Activated naive CD8-positive, alpha-beta T cell treated with anti-CD3 and anti-CD28 coated beads, Interleukin-2, amount 10 ng/mL, durations not matched to agents 7 days and 5 days (primary cell): ENCODE data around the gene PVALB. TPM values are rescaled to one million over a fixed set of nuclear protein-coding genes. Genes with fewer than 3 reads are reported as not detected.
"Not testable (repeated sequence)": the region's sequence is repeated elsewhere in the genome, so short reads cannot be mapped to it uniquely, and the experiment has no call there.

Experiments
- ATAC-seq: fragments of 150-1000 bp; cut with Tn5 transposase; one replicate; pipeline ENCODE4 v1.10.0; 2021; ENCODE audit warnings: low read depth, moderate library complexity
- POLR2A ChIA-PET: fragments of 350-600 bp; sonication (Branson Sonifier 250); formaldehyde crosslinking; loops from one replicate; lab custom pipeline; 2021; ENCODE audit warnings: antibody characterized with exemption; lab: Charles Lee
- DNase-seq: peaks from one replicate; pipeline ENCODE4 v3.0.0; 2021
- H3K27ac Mint-ChIP-seq: one replicate; pipeline ENCODE4 v1.8.0; 2022; ENCODE audit warnings: mild to moderate bottlenecking, mixed read lengths
- H3K27me3 Mint-ChIP-seq: one replicate; pipeline ENCODE4 v1.8.0; 2022; ENCODE audit warnings: mild to moderate bottlenecking, moderate library complexity, mixed read lengths
- H3K36me3 Mint-ChIP-seq: one replicate; pipeline ENCODE4 v1.8.0; 2021; ENCODE audit warnings: mild to moderate bottlenecking, mixed read lengths
- H3K4me1 Mint-ChIP-seq: one replicate; pipeline ENCODE4 v1.8.0; 2021; ENCODE audit warnings: mixed read lengths
- H3K4me3 Mint-ChIP-seq: one replicate; pipeline ENCODE4 v1.8.0; 2022; ENCODE audit warnings: mild to moderate bottlenecking, moderate library complexity, mixed read lengths
- H3K9me3 Mint-ChIP-seq: one replicate; pipeline ENCODE4 v1.8.0; 2021; ENCODE audit warnings: mixed read lengths
- total RNA-seq, 2 experiments: library from RNA; stranded (reverse); gene quantifications; one replicate each; pipeline ENCODE4 v1.2.3, GENCODE V29; 2021

PVALB gene
- total RNA-seq, 2 experiments from 2014 or later: not detected

- ATAC-seq: no peak
- Mint-ChIP-seq H3K4me1 (no peaks in the 10 kb centered on the region), H3K27ac (no peak overlapping the region)
Observed at GRCh38 chr22:36761553-36762240, 55.1 kb downstream of the PVALB start.

GRCh38 chr22:36760786-36761185 is 56.0 kb downstream of the PVALB start:
- Mint-ChIP-seq H3K27me3 (no peaks in the 10 kb centered on the region), H3K4me3 (no peak overlapping the region), H3K4me1 (no peaks in the 10 kb centered on the region), H3K36me3 (no peaks in the 10 kb centered on the region), H3K27ac (no peak overlapping the region), H3K9me3 (no peaks in the 10 kb centered on the region)
- ATAC-seq (no peak), DNase-seq (no peak)
- POLR2A ChIA-PET: interaction anchor here (2.7 kb wide), 1 partner anchor 15 kb away, joined by 10 read pairs; the partner anchor contains the start of gene IFT27

More at GRCh38 chr22:36761553-36762240, 55.1 kb downstream of the PVALB start:
- no peak for DNase-seq
- Mint-ChIP-seq H3K27me3 (no peaks in the 10 kb centered on the region), H3K4me3 (no peak overlapping the region), H3K36me3 (no peaks in the 10 kb centered on the region), H3K9me3 (no peaks in the 10 kb centered on the region)
- POLR2A ChIA-PET: interaction anchor here (2.7 kb wide), 1 partner anchor 14 kb away, joined by 10 read pairs; the partner anchor contains the start of gene IFT27

GRCh38 chr22:36759481-36760159 is 57.2 kb downstream of the PVALB start:
- ATAC-seq (no peak), DNase-seq (no peak)
- Mint-ChIP-seq H3K36me3 (no peaks in the 10 kb centered on the region), H3K9me3 (no peaks in the 10 kb centered on the region), H3K27ac (no peak overlapping the region), H3K4me1 (no peaks in the 10 kb centered on the region), H3K4me3 (no peak overlapping the region), H3K27me3 (peaks cover 4% of the 10 kb centered on the region)
- POLR2A ChIA-PET: interaction anchor here (2.7 kb wide), 1 partner anchor 16 kb away, joined by 10 read pairs; the partner anchor contains the start of gene IFT27

- Mint-ChIP-seq H3K4me1 (no peaks in the 10 kb centered on the region), H3K27ac (no peak overlapping the region), H3K27me3 (peaks cover 4% of the 10 kb centered on the region), H3K36me3 (no peaks in the 10 kb centered on the region), H3K9me3 (no peaks in the 10 kb centered on the region), H3K4me3 (no peak overlapping the region)
- no peak for ATAC-seq
- DNase-seq: no peak
- POLR2A ChIA-PET: interaction anchor here (0.6 to 1.4 kb wide), 2 partner anchors 16 to 17 kb away, joined by 3 to 6 read pairs; partner anchors contain the start of gene IFT27
Observed at GRCh38 chr22:36758792-36759271, 58.0 kb downstream of the PVALB start.

- Mint-ChIP-seq H3K4me3 (no peak overlapping the region), H3K4me1 (no peaks in the 10 kb centered on the region), H3K36me3 (no peaks in the 10 kb centered on the region), H3K9me3 (no peaks in the 10 kb centered on the region), H3K27ac (no peak overlapping the region), H3K27me3 (peaks cover 5% of the 10 kb centered on the region)
- ATAC-seq (peak; percentile 91), DNase-seq (peak; percentile 81)
- POLR2A ChIA-PET: interaction anchor here (1.1 to 1.5 kb wide), 3 partner anchors 13 to 18 kb away, joined by 3 to 6 read pairs (median 3); partner anchors contain the start of gene IFT27
Observed at GRCh38 chr22:36757668-36758211, 59.1 kb downstream of the PVALB start.

GRCh38 chr22:36756746-36757655 is 59.8 kb downstream of the PVALB start:
- ATAC-seq: no peak
- POLR2A ChIA-PET: interaction anchor here (1.1 to 1.5 kb wide), 2 partner anchors 12 to 18 kb away, joined by 3 read pairs; no protein-coding TSS in a partner anchor
- H3K27ac Mint-ChIP-seq: no peak overlapping the region
- no peaks in the 10 kb centered on the region for H3K4me1 Mint-ChIP-seq
- no peak overlapping the region for H3K4me3 Mint-ChIP-seq
- H3K36me3 Mint-ChIP-seq: no peaks in the 10 kb centered on the region
- peaks cover 12% of the 10 kb centered on the region for H3K27me3 Mint-ChIP-seq
- no peak for DNase-seq
- H3K9me3 Mint-ChIP-seq: no peaks in the 10 kb centered on the region

- Mint-ChIP-seq H3K36me3 (no peaks in the 10 kb centered on the region), H3K4me1 (no peaks in the 10 kb centered on the region), H3K27ac (no peak overlapping the region), H3K27me3 (peaks cover 13% of the 10 kb centered on the region), H3K4me3 (no peak overlapping the region), H3K9me3 (no peaks in the 10 kb centered on the region)
- DNase-seq (no peak), ATAC-seq (no peak)
- POLR2A ChIA-PET: interaction anchor here (1.5 kb wide), 1 partner anchor 11 kb away, joined by 3 read pairs; no protein-coding TSS in a partner anchor
Observed at GRCh38 chr22:36756031-36756430, 60.8 kb downstream of the PVALB start.

- no peak overlapping the region for H3K27ac Mint-ChIP-seq
- H3K4me1 Mint-ChIP-seq: no peaks in the 10 kb centered on the region
- POLR2A ChIA-PET: no interaction called here
- H3K9me3 Mint-ChIP-seq: no peaks in the 10 kb centered on the region
- no peaks in the 10 kb centered on the region for H3K36me3 Mint-ChIP-seq
- no peak overlapping the region for H3K4me3 Mint-ChIP-seq
- H3K27me3 Mint-ChIP-seq: peaks cover 13% of the 10 kb centered on the region
- ATAC-seq: no peak
- DNase-seq: no peak
Observed at GRCh38 chr22:36755316-36755715, 61.5 kb downstream of the PVALB start.

GRCh38 chr22:36754881-36755280 is 62.0 kb downstream of the PVALB start:
- H3K9me3 Mint-ChIP-seq, POLR2A ChIA-PET, ATAC-seq, H3K27ac Mint-ChIP-seq, H3K4me3 Mint-ChIP-seq, DNase-seq, H3K36me3 Mint-ChIP-seq, H3K4me1 Mint-ChIP-seq: not testable (repeated sequence)
- peaks cover 16% of the 10 kb centered on the region for H3K27me3 Mint-ChIP-seq

GRCh38 chr22:36753916-36754315 is 62.9 kb downstream of the PVALB start:
- Mint-ChIP-seq H3K36me3 (no peaks in the 10 kb centered on the region), H3K9me3 (no peaks in the 10 kb centered on the region), H3K27ac (no peak overlapping the region), H3K27me3 (peaks cover 16% of the 10 kb centered on the region), H3K4me3 (no peak overlapping the region), H3K4me1 (no peaks in the 10 kb centered on the region)
- no peak for ATAC-seq
- POLR2A ChIA-PET: no interaction called here
- no peak for DNase-seq

GRCh38 chr22:36753120-36753802 is 63.6 kb downstream of the PVALB start:
- POLR2A ChIA-PET: no interaction called here
- no peak for ATAC-seq
- Mint-ChIP-seq H3K9me3 (no peaks in the 10 kb centered on the region), H3K27ac (no peak overlapping the region), H3K4me3 (no peak overlapping the region), H3K36me3 (no peaks in the 10 kb centered on the region), H3K4me1 (no peaks in the 10 kb centered on the region), H3K27me3 (peaks cover 16% of the 10 kb centered on the region)
- no peak for DNase-seq
